Thyroid gland (tissue), 4 donors: ENCODE results near the gene OR4C45.

Experiments
- CTCF ChIP-seq, 6 experiments: fragments of 200-600 bp in 3 of 6; fragments of 450-650 bp in 3 of 6; sonication (generic) in 3 of 6; IDR thresholded peaks; one replicate each; pipeline ENCODE4 v1.5.1; 2016 to 2019; ENCODE audit warnings: antibody characterized with exemption in 6 of 6, mild to moderate bottlenecking in 2 of 6, inconsistent platforms in 1 of 6, moderate library complexity in 1 of 6
- POLR2A ChIP-seq, 2 donors: fragments of 450-650 bp; IDR thresholded peaks; one replicate each; pipeline ENCODE4 v1.6.1; 2017; ENCODE audit warnings: antibody characterized with exemption in 2 of 2, mild to moderate bottlenecking in 2 of 2, moderate library complexity in 1 of 2

DNA sequence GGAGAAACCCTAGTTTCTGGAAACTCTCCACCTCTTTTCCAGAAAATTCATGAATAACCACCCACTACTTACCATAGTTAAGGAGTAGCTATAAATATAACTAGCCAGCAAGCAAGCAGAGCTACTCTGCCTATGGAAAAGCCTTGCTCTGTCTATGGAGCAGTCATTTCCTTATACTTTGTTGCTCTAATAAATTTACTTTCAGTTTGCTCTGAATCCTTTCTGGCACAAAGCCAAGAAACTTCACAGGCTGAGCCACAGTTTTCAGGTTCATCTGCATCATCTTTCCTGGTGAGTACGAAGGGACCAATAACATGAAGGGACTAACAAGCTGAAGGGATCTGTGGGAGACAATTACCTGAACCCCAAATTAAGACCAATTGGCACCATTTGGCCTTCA is 4.6 kb downstream of the OR4C45 start:
- no peak for TF ChIP-seq CTCF (IDR thresholded peaks at IDR 0.05)
- no peak for TF ChIP-seq POLR2A (IDR thresholded peaks at IDR 0.05)
